WTC11 (cell line): ENCODE results near the gene KIF13A.

Experiments used
- SP1 ChIP-seq: sonication (generic); formaldehyde crosslinking; conservative IDR thresholded peaks from 2 replicates; pipeline ENCODE4 v1.8.1; 2022; ENCODE audit warnings: missing genetic modification reagents
- TF ChIP-seq, protein P1 (sequence below): sonication (generic); formaldehyde crosslinking; IDR thresholded peaks from 2 replicates; pipeline ENCODE4 v1.8.0; 2022; ENCODE audit warnings: mild to moderate bottlenecking, missing genetic modification reagents
- TF ChIP-seq, protein P2 (sequence below): fragments of 200-600 bp; IDR thresholded peaks from 2 replicates; pipeline ENCODE4 v1.8.0; 2022; ENCODE audit warnings: antibody characterized with exemption

- TF ChIP-seq, protein P1, sequence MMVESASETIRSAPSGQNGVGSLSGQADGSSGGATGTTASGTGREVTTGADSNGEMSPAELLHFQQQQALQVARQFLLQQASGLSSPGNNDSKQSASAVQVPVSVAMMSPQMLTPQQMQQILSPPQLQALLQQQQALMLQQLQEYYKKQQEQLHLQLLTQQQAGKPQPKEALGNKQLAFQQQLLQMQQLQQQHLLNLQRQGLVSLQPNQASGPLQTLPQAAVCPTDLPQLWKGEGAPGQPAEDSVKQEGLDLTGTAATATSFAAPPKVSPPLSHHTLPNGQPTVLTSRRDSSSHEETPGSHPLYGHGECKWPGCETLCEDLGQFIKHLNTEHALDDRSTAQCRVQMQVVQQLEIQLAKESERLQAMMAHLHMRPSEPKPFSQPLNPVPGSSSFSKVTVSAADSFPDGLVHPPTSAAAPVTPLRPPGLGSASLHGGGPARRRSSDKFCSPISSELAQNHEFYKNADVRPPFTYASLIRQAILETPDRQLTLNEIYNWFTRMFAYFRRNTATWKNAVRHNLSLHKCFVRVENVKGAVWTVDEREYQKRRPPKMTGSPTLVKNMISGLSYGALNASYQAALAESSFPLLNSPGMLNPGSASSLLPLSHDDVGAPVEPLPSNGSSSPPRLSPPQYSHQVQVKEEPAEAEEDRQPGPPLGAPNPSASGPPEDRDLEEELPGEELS (CRISPR knock-in tag) = no peak
- TF ChIP-seq SP1 (CRISPR knock-in tag) = no peak
- TF ChIP-seq, protein P2, sequence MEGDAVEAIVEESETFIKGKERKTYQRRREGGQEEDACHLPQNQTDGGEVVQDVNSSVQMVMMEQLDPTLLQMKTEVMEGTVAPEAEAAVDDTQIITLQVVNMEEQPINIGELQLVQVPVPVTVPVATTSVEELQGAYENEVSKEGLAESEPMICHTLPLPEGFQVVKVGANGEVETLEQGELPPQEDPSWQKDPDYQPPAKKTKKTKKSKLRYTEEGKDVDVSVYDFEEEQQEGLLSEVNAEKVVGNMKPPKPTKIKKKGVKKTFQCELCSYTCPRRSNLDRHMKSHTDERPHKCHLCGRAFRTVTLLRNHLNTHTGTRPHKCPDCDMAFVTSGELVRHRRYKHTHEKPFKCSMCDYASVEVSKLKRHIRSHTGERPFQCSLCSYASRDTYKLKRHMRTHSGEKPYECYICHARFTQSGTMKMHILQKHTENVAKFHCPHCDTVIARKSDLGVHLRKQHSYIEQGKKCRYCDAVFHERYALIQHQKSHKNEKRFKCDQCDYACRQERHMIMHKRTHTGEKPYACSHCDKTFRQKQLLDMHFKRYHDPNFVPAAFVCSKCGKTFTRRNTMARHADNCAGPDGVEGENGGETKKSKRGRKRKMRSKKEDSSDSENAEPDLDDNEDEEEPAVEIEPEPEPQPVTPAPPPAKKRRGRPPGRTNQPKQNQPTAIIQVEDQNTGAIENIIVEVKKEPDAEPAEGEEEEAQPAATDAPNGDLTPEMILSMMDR = no peak
Observed at GRCh38 chr6:18011287-18011686, 23.9 kb upstream of the KIF13A start.
